HG02588 (cell line): ENCODE measurements around the gene C2CD4A.
"Not testable (repeated sequence)": the region's sequence is repeated elsewhere in the genome, so short reads cannot be mapped to it uniquely, and the experiment has no call there.

Experiments
- ATAC-seq: cut with Tn5 transposase; IDR thresholded peaks from one replicate; pipeline ENCODE4 v1.9.1; 2021; ENCODE audit warnings: mild to moderate bottlenecking, moderate library complexity; ENCODE audit not compliant: unreplicated experiment

C2CD4A gene, protein sequence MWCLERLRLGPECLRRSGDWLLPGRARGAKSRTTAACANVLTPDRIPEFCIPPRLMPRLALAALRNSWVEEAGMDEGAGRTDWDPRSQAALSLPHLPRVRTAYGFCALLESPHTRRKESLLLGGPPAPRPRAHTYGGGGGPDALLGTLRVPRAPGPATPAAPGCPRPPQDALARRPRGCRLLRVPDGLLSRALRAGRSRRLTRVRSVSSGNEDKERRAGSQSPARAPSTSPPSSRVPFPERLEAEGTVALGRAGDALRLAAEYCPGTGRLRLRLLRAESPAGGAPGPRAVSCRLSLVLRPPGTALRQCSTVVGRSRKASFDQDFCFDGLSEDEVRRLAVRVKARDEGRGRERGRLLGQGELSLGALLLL

GRCh38 chr15:62066663-62067447 is at the start of gene C2CD4A:
Gene C2CD4A (plus strand): TSS chr15:62066977. CDS start chr15:62067614, 637 bp downstream.
- ATAC-seq: no peak

DNA sequence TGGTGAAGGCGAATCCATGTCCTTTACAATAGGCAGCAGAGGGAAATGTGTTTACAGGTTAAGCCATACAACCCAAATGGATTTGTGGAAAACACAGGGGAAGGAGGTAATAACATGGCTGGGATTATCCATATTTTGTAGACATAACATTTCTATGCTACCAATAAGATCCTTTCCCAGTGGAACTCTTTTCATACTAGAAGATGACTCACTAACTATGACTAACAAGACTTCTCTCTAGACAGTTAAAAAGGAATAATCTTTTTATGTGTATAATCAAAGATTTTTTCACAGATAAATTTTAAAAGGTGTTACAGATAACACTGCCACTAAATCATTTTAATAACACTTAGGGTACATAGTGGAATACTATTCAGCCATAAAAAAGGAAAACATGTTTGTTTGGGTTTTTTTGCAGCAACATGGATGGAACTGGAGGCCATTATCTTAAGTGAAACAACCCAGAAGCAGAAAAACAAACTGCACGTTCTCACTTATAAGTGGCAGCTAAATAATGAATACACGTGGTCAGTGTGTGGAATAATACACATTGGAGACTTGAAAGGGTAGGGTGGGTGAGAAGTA is 46.1 kb upstream of the C2CD4A start:
- no peak for ATAC-seq

DNA sequence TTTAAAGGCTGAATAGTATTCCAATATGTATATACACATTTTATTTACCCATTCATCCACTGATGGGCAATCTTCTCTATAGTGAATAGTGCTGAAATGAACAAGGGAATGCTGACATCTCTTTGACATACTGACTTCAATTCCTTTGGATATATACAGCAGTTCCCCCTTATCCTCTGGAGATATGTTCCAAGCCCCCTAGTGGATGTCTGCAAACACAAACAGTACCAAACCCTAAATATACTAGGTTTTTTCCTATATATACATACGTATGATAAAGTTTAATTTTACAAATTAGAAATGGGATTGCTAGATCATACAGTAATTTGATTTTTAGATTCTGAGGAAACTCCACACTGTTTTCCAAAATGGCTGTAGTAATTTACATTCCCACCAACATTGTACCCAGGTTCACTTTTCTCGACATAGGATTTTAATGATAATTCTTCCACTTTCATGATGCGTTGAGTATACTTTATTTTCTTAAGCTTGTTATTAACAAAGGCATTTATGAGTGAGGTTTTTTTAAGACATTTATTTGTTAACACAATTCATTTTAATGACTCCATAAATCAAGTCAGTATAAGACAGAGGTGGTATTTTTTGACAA is 44.7 kb upstream of the C2CD4A start:
- no peak for ATAC-seq

- ATAC-seq: no peak
These were observed 40.1 kb upstream of the C2CD4A start for GRCh38 chr15:62026487-62027262.

DNA sequence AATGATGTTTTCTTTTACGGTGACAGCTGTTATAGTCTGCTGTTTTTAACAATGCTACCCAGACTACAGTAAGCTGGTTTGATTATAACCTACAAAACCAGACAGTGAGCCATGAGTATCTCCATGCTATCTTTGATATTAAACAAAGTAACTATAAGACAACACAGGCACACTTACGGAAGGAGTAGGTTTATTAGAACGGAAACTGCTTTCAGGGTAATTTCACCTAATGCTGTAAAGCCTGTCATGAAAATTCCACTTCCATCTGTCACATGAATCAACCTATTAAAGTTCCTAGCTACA is 39.6 kb upstream of the C2CD4A start:
- ATAC-seq: no peak

DNA sequence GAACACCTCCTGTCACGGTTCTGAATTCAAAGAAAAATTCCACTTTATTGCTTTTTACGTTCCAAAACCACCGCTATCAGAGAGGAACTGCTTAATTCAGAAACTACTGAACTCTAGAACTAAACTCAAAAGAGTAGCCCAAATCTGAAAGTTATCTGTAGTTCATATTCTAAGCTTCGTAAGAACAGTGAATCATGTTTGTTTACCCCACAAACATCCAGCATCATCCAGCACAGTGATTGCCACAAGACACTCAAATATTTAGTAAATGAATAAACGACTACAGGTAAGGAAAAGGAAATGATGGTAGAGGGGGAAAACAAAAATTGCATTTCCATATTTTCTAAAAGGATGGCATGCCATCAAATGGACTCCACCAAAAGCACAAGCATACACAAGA is 38.9 kb upstream of the C2CD4A start:
- no peak for ATAC-seq

DNA sequence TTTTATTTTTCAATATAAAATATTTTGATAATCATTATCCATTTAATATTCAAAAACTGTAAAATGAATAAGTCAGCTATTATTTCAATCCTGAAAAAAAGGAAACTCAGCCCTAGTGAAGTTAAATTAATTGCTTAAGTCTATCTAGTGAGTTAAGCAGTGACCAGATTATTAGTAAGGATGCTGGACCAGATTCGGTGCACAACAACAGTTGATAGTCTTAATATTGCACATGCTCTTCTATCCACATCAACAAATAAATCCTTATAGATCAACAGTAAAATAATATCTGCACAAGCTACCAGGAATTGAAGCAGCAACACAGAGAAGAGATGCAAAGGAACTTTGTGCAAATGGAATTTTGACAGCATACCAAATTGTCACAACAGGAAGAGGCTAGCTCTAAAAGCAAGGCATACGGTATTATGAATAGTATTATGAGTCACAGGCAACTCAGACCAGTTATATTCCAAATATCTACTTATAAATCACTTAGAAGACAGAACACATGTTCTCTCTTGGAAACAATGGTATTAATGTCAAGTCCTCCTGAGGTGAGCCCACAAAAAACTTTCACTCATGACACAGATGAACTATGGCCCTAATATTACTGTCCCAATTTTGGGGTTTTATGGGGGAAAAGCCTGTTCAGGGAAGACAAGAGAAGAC is 31.4 kb upstream of the C2CD4A start:
- no peak for ATAC-seq

GRCh38 chr15:62046078-62046743 is 20.6 kb upstream of the C2CD4A start:
- ATAC-seq: peak; percentile 55

- ATAC-seq: no peak
These were observed 19.4 kb upstream of the C2CD4A start for GRCh38 chr15:62047282-62047827.

- not testable (repeated sequence) for ATAC-seq
These were observed 18.5 kb upstream of the C2CD4A start for GRCh38 chr15:62048254-62048653.

DNA sequence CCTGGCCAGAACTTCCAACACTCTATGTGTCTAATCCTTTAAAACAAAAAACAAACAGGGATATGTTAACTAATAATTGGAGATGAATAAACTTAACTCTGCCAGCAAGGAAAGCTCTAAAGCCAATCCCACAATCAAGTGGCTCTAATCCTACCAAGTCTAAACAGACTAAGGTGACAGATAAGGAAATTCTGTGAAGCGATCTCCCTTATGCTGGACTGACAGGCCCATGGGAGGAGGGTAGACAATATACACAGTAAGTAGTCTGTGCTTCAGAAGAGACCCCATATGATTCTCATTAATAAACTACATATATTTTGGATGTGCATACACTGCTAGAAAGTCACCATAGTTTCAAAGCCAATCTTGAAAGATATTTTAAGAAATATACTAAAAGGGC is 16.7 kb upstream of the C2CD4A start:
- ATAC-seq: no peak

DNA sequence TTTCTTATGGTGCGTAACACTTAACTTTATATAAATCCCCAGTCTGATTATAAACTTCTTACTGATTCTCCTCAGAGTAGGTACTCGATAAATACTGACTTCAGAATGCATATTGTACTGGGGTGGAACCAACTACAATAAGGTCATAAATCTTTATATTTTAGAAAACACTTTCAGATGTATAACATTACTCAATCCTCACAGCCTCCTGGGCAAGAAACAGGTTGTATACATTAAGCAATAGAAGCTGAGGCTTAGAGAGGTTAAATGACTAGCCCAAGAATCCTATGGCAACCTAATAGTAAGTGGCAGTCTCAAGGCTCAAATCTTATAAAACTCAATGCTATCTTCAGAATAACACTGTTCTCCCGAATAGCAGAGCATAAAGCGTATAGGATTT is 15.6 kb upstream of the C2CD4A start:
- ATAC-seq: no peak

DNA sequence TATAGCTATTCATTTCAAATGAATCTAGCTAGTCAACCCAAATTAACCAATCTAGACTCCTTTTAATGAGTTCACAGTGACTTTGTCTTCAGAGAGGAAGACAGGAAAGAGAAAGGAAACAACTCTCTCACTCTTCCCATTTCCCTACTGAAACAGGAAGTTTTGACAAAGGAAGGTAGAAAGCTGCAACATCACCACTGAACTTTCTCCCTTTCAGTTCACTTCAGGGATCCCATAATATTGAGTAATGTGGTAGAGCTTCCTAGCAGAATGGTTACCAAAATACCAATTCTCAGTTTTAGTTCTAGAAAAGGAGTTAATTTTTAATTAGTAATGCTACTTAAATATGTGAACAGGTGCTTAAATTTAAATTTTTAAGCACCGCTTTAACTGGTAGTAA is 14.1 kb upstream of the C2CD4A start:
- no peak for ATAC-seq

DNA sequence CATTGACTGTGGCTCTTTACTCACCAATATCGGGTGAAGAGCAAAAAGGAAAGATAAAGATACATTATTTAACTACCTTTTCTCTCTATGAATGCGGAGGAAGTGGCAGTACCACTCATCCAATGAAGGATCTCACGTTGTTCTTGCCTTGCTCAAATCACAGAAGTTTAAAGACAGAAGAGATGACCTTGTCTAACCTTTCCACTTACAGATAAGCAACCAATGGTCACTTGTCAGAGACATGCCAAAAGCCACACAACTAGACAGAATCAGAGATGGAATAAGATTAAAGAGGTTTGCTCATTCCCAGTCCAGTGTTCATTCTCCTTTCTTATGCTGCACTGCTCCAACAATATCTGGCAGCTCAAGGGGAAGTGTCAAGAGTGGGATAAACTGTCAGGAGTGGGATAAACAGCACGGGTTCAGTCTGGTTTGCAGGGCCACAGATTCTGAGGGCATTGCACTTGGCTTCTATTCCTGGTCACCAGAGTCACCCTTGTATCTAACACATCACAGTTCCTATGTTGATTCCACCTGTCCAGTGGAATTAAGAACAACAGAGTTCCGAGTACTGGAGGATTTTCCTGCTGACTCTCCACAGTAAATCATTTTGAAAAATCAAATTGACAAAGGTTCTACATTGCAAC is 13.2 kb upstream of the C2CD4A start:
- no peak for ATAC-seq

- no peak for ATAC-seq
These were observed 11.8 kb upstream of the C2CD4A start for GRCh38 chr15:62054979-62055378.

DNA sequence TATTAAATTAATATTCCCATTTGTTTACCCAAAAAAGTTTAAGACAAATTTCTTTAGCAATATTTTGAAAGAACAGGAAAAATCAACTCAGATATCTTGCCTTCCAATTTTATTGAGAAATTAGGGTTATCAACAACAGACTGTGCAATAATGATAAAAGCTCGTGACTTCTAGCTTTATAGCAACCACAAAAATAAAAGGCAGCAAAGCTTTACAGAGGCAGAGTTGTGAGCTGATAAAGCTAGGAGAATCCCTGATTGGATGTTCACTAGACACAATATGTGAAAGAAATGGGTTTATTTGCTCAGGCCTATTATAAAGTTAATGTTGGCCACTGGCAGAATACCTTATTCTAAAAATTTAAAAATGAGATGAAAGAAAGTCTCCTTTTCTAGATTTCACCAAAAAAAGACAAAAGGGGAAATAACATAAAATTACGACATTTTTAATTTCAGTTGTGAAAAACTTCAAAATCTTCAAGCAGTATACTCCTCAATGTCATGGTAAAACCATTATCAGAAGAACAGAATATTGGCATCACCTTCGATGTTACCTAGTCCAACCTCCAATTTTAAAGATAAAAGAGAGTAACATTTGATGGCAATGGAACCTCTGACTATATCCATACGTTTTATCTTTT is 9.3 kb upstream of the C2CD4A start:
- no peak for ATAC-seq

GRCh38 chr15:62058327-62059028 is 8.3 kb upstream of the C2CD4A start:
- no peak for ATAC-seq
